Fibroblast of lung (primary cell): ENCODE results near the gene NAA38.

Source experiments
- EZH2 ChIP-seq: IDR thresholded peaks from 2 replicates; pipeline ENCODE4 v1.5.1; 2012; ENCODE audit warnings: low read length, control low read depth, mild to moderate bottlenecking; ENCODE audit errors: missing control alignments
- TF ChIP-seq, protein P1 (sequence below), 2 donors: IDR thresholded peaks in 1 of 2; conservative IDR thresholded peaks in 1 of 2; 1 replicate in 1 of 2; 2 replicates in 1 of 2; pipeline ENCODE4 v1.5.1; 2011 to 2012; ENCODE audit warnings: low read length in 2 of 2, control low read depth in 1 of 2, inconsistent platforms in 1 of 2, low read depth in 1 of 2, mild to moderate bottlenecking in 1 of 2

DNA sequence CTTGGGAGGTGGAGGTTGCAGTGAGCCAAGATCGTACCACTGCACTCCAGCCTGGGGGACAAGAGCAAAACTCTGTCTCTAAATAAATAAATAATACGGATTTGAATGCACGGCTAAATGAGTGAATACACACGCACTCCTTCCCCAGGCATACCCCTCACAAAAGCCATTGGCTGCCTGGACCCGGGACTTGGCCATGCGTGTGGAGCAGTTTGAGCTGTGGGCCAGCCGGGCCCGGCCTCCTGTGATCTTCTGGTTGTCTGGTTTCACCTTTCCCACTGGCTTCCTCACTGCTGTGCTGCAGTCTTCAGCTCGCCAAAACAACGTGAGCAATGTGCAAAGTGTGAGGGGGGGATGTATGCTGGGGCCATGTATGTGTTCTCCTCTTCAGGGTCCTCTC lies 24.9 kb downstream of the NAA38 start:
- TF ChIP-seq, protein P1, sequence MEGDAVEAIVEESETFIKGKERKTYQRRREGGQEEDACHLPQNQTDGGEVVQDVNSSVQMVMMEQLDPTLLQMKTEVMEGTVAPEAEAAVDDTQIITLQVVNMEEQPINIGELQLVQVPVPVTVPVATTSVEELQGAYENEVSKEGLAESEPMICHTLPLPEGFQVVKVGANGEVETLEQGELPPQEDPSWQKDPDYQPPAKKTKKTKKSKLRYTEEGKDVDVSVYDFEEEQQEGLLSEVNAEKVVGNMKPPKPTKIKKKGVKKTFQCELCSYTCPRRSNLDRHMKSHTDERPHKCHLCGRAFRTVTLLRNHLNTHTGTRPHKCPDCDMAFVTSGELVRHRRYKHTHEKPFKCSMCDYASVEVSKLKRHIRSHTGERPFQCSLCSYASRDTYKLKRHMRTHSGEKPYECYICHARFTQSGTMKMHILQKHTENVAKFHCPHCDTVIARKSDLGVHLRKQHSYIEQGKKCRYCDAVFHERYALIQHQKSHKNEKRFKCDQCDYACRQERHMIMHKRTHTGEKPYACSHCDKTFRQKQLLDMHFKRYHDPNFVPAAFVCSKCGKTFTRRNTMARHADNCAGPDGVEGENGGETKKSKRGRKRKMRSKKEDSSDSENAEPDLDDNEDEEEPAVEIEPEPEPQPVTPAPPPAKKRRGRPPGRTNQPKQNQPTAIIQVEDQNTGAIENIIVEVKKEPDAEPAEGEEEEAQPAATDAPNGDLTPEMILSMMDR (conservative IDR thresholded peaks at IDR 0.05 in 1 of 2, IDR thresholded peaks at IDR 0.05 in 1 of 2; ENCODE audit: low read depth in 1 of 2, low read length in 2 of 2), result no peak
- no peak for TF ChIP-seq EZH2
